AML-193 (cell line): ENCODE data around the gene AFF3.
A peak's percentile ranks its signal among the peaks of the same experiment; 100 is the strongest.

Source experiments
- DNase-seq, 2 experiments: peaks; one replicate each; lab custom pipeline; 2025; lab: John Stamatoyannopoulos, UW

The AFF3 gene

GRCh38 chr2:99593692-99594427 is 548.5 kb downstream of the AFF3 start:
- no peak for DNase-seq

GRCh38 chr2:99576775-99577174 is 565.6 kb downstream of the AFF3 start:
- no peak for DNase-seq

GRCh38 chr2:99573634-99574251 is 568.6 kb downstream of the AFF3 start:
- DNase-seq = no peak

DNA sequence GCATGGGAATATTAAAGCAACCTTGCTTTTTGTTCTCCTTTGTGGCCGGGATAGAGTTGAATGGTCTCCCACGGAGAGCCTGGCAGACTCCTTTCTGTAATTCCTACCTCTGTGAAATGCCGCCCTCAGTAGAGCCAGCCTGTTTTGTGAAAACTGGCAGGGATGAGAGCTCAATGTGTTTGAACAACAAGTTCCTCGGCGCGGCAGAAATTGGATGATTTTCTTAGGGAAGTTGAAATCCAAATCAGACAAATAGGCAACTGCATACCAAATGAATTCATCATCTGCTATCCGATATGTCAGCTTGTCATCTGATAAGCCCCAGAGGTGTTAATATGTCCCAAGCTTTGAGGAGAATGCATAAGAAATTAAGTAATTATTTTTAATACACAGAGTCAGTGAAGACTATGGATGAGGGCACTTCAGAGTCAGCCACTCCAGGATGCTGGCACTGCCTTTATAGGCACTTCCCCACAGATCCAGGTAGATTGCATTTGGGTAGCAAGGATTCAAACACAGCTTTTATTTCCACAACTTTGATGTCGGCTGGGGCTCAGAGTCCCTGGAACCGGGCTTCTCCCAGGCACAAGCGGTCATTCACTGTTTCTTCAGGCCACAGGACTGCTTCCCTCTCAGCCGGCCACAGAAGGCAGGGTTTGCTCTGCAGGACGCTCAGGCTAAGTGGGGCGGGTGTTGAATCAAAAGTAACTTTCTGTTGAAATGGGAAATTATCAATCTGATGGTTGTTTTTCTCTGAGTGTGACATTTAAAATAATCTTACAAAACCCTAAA is 569.8 kb downstream of the AFF3 start:
- DNase-seq = no peak

- DNase-seq = no peak
Observed at GRCh38 chr2:99571954-99572353, 570.4 kb downstream of the AFF3 start.

- DNase-seq = no peak
Observed at GRCh38 chr2:99571533-99571932, 570.9 kb downstream of the AFF3 start.

DNA sequence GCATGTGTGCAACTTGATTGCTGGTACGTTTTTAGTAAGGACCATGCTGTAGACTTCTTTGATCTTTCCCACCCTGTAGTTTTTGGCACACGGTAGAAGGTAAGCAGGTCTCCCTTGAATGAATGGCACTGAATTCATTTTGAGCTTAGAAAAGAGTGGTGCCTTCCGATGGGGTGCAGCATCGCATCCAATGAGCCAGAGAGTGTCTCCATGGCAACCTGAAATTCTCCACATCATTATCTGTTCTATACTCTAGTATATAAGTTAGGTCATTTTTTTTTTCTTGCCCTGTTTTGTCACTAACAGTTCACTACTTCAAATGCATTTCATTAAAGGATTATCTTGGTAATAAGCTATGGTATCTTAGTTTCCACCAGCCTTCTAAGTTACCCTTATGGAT is 571.4 kb downstream of the AFF3 start:
- DNase-seq = no peak

DNA sequence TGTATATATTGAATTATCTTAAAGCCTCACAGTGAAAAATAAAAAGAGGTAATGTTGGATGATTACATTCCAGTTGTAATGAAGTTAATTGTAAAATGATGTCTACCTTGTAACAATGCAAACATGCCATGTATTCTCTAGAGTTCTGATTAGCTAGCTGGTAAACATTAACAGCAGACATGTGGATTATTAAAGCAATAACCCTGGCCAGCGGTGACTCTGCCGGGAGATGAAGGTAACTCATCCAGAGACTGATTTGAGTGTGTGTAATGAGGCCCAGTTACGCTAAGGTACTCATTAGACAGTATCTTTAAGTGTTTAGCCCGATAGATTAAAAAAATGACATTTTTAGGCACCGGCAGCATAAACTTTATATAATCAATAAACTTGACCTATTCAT is 573.0 kb downstream of the AFF3 start:
- DNase-seq = no peak

DNA sequence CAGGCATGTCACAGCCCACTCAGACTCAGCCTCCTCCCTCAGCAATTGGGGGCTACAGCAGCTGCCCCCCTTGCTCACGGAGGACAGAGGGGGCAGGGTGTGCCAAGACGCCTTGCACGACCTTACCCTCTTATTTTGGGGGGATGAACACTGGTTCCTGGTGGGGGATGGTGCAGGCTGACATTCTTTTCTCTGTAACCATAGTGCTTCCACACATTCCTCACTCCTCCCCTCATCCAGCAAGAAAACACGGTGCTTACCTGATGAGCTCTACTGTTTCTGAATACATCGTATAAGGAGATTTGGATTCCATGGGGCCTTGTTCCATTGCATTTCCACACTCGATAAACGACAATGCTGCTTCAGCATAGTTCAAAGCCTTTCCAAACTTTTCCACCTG is 577.2 kb downstream of the AFF3 start:
- no peak for DNase-seq

- no peak for DNase-seq
Observed at GRCh38 chr2:99562516-99562915, 579.9 kb downstream of the AFF3 start.

GRCh38 chr2:99561804-99562203 is 580.6 kb downstream of the AFF3 start:
- DNase-seq = no peak

- DNase-seq = peak; percentile 74 to 77
Observed at GRCh38 chr2:99559075-99559662, 583.2 kb downstream of the AFF3 start.

GRCh38 chr2:99555404-99555803 is 587.0 kb downstream of the AFF3 start:
- peak; percentile 89 to 92 for DNase-seq

DNA sequence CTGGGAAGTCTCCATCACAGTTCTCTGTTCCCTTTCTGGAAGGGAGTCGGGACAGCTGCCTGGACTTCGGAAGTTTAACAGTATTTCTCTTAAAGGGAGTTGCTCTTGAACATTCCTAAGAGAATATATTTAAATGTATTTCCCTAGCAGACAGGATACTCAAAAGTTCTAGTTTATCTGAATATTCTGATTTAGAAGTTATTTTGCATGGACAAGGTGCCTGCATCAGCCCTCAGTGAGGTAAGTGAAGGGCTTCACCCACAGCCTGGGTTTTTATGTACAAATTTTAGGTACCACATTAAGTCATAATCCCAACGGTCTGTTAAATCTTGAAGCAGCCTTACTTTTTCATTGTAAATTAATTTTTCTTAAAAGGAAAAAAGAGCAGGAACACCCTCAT is 587.5 kb downstream of the AFF3 start:
- DNase-seq = peak in 1 of 2 experiments; percentile 54

DNA sequence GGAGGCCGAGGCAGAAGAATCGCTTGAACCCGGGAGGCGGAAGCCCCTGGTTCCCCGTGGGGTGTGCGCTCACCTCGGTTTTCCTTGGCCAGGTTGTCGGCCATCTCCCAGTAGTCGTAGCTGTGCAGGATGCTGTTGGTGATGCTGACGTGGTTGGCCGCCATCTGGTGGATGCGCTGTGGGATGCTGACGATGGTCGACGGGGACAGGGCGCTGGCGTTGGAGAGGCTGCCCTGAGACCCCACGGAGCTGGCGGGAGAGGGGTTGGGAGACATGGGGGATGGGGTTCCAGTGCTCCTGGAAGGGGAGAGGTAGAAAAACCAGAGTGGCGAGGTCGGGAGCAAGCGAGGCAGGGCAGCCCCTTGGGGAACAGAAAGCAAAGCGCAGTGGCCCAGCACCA is 588.2 kb downstream of the AFF3 start:
- DNase-seq = no peak

GRCh38 chr2:99552529-99552928 is 589.9 kb downstream of the AFF3 start:
- DNase-seq = no peak

GRCh38 chr2:99550368-99550767 is 592.0 kb downstream of the AFF3 start:
- no peak for DNase-seq

GRCh38 chr2:99545604-99546003 is 596.8 kb downstream of the AFF3 start:
- DNase-seq = no peak

GRCh38 chr2:99545066-99545465 is 597.3 kb downstream of the AFF3 start:
- no peak for DNase-seq

DNA sequence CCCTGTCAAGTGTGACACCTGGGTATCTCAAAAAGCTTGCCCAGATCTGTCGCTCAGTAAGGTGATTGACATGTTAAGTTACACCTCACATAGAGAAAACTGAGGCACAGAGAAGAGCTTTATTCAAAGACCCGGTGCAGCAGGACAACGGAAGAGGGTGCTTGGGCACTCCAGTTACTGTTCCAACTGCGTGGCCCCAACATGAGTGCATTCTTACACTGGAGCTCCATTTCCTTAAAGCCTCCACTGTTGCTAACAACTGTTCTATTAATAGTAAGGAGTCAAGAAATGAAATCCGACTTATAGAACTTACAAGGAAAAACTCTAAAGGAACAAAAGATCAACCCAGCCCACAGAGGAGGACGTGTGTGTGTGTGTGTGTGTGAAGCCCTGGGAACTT is 597.8 kb downstream of the AFF3 start:
- DNase-seq = no peak

- no peak for DNase-seq
Observed at GRCh38 chr2:99543247-99543646, 599.1 kb downstream of the AFF3 start.

- DNase-seq = no peak
Observed at GRCh38 chr2:99537910-99538485, 604.4 kb downstream of the AFF3 start.
